ENCODE data around the gene VAV3. TPM values are rescaled to one million over a fixed set of nuclear protein-coding genes. Genes with fewer than 3 reads are reported as not detected.
A peak's percentile ranks its signal among the peaks of the same experiment; 100 is the strongest.

Gene VAV3
- total RNA-seq, 1 donor from 2014 or later, result 2.6 TPM

GRCh38 chr1:107963601-107964335 lies 1.2 kb downstream of the VAV3 start:
- Histone ChIP-seq H3K36me3 (ENCODE audit: insufficient read depth, low read length) (no peaks in the 10 kb centered on the region), H3K27me3 (ENCODE audit: insufficient read depth, low read length) (peaks cover 22% of the 10 kb centered on the region), H3K27ac (ENCODE audit: low read depth, low read length) (no peak overlapping the region), H3K4me3 (ENCODE audit: insufficient read depth, low read depth, low read length) (peak overlapping the region; percentile 63), H2AFZ (ENCODE audit: low read depth, low read length) (peak overlapping the region; percentile 42), H3K79me2 (ENCODE audit: insufficient read depth, low read length) (no peaks in the 10 kb centered on the region), H3K4me1 (ENCODE audit: insufficient read depth, low read length) (peaks cover 16% of the 10 kb centered on the region), H3K9ac (ENCODE audit: low read length) (peak overlapping the region; percentile 1), H4K20me1 (ENCODE audit: insufficient read depth, low read length) (no peaks in the 10 kb centered on the region), H3K9me3 (ENCODE audit: insufficient read depth, low read depth, low read length) (no peaks in the 10 kb centered on the region), H3K4me2 (ENCODE audit: low read length) (peak overlapping the region; percentile 98)
- Mint-ChIP-seq H3K4me1 (ENCODE audit: low read depth, unreplicated experiment) (peaks cover 8% of the 10 kb centered on the region), H3K9me3 (ENCODE audit: unreplicated experiment) (peaks cover 2% of the 10 kb centered on the region), H3K27ac (ENCODE audit: unreplicated experiment) (peak overlapping the region; percentile 34), H3K4me3 (ENCODE audit: unreplicated experiment) (peak overlapping the region; percentile 85), H3K36me3 (ENCODE audit: low read depth, unreplicated experiment) (no peaks in the 10 kb centered on the region), H3K27me3 (ENCODE audit: low read depth, unreplicated experiment) (peaks cover 8% of the 10 kb centered on the region)
- DNase-seq (ENCODE audit: low read depth), result no peak
- no peak for FAIRE-seq
- TF ChIP-seq, protein P1, sequence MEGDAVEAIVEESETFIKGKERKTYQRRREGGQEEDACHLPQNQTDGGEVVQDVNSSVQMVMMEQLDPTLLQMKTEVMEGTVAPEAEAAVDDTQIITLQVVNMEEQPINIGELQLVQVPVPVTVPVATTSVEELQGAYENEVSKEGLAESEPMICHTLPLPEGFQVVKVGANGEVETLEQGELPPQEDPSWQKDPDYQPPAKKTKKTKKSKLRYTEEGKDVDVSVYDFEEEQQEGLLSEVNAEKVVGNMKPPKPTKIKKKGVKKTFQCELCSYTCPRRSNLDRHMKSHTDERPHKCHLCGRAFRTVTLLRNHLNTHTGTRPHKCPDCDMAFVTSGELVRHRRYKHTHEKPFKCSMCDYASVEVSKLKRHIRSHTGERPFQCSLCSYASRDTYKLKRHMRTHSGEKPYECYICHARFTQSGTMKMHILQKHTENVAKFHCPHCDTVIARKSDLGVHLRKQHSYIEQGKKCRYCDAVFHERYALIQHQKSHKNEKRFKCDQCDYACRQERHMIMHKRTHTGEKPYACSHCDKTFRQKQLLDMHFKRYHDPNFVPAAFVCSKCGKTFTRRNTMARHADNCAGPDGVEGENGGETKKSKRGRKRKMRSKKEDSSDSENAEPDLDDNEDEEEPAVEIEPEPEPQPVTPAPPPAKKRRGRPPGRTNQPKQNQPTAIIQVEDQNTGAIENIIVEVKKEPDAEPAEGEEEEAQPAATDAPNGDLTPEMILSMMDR (IDR thresholded peaks at IDR 0.05; ENCODE audit: insufficient read depth, low read depth, low read length), result no peak
- TF ChIP-seq EZH2 (IDR thresholded peaks at IDR 0.05; ENCODE audit: insufficient read depth, low read length), result no peak

- TF ChIP-seq EZH2 (IDR thresholded peaks at IDR 0.05; ENCODE audit: insufficient read depth, low read length), result no peak
- TF ChIP-seq, protein P1 (IDR thresholded peaks at IDR 0.05; ENCODE audit: insufficient read depth, low read depth, low read length), result no peak
Measured at GRCh38 chr1:107963008-107963407, 2.0 kb downstream of the VAV3 start.

More at GRCh38 chr1:107963008-107963407, 2.0 kb downstream of the VAV3 start:
- Mint-ChIP-seq H3K4me3 (ENCODE audit: unreplicated experiment) (no peak overlapping the region), H3K9me3 (ENCODE audit: unreplicated experiment) (peaks cover 2% of the 10 kb centered on the region), H3K4me1 (ENCODE audit: low read depth, unreplicated experiment) (peaks cover 8% of the 10 kb centered on the region), H3K36me3 (ENCODE audit: low read depth, unreplicated experiment) (no peaks in the 10 kb centered on the region), H3K27me3 (ENCODE audit: low read depth, unreplicated experiment) (peaks cover 8% of the 10 kb centered on the region), H3K27ac (ENCODE audit: unreplicated experiment) (no peak overlapping the region)
- peaks cover 16% of the 10 kb centered on the region for H3K4me1 ChIP-seq (ENCODE audit: insufficient read depth, low read length)
- DNase-seq (ENCODE audit: low read depth) (no peak), FAIRE-seq (no peak)
- H3K79me2 ChIP-seq (ENCODE audit: insufficient read depth, low read length), result no peaks in the 10 kb centered on the region
- no peaks in the 10 kb centered on the region for H3K9me3 ChIP-seq (ENCODE audit: insufficient read depth, low read depth, low read length)
- no peak overlapping the region for H3K27ac ChIP-seq (ENCODE audit: low read depth, low read length)
- H2AFZ ChIP-seq (ENCODE audit: low read depth, low read length), result no peak overlapping the region
- peaks cover 22% of the 10 kb centered on the region for H3K27me3 ChIP-seq (ENCODE audit: insufficient read depth, low read length)
- H4K20me1 ChIP-seq (ENCODE audit: insufficient read depth, low read length), result no peaks in the 10 kb centered on the region
- no peak overlapping the region for H3K4me3 ChIP-seq (ENCODE audit: insufficient read depth, low read depth, low read length)
- peak overlapping the region; percentile 98 for H3K4me2 ChIP-seq (ENCODE audit: low read length)
- no peaks in the 10 kb centered on the region for H3K36me3 ChIP-seq (ENCODE audit: insufficient read depth, low read length)
- no peak overlapping the region for H3K9ac ChIP-seq (ENCODE audit: low read length)

Measured in astrocyte (in vitro differentiated cells and primary cell).